ENCODE measurements around the gene TBC1D24.
"Not testable (repeated sequence)": the region's sequence is repeated elsewhere in the genome, so short reads cannot be mapped to it uniquely, and the experiment has no call there.

GRCh38 chr16:2551420-2551889 lies 76.5 kb downstream of the TBC1D24 start:
- TF ChIP-seq CTCF (IDR thresholded peaks at IDR 0.05; ENCODE audit: low read depth, low read length); EZH2phosphoT487 (IDR thresholded peaks at IDR 0.05; ENCODE audit: low read depth): not testable (repeated sequence)
